ENCODE data around the gene STYXL1.
"Not testable (repeated sequence)": the region's sequence is repeated elsewhere in the genome, so short reads cannot be mapped to it uniquely, and the experiment has no call there.

GRCh38 chr7:76018520-76018919 lies 29.3 kb downstream of the STYXL1 start:
- not testable (repeated sequence) for TF ChIP-seq CTCF, POLR2A (IDR thresholded peaks at IDR 0.05)

Data from right lobe of liver (tissue), 4 donors.